ENCODE results near the gene LRMDA. TPM values are rescaled to one million over a fixed set of nuclear protein-coding genes. Genes with fewer than 3 reads are reported as not detected.

The LRMDA gene
- total RNA-seq, 2 experiments from 2014 or later, result not detected

- H3K9me3 ChIP-seq (ENCODE audit: low read length), result no peaks in the 10 kb centered on the region
- no peaks in the 10 kb centered on the region for H3K36me3 ChIP-seq (ENCODE audit: insufficient read depth, low read length)
- H3K79me2 ChIP-seq (ENCODE audit: insufficient read depth, low read depth, low read length), result no peaks in the 10 kb centered on the region
- no peak overlapping the region for H3K4me3 ChIP-seq (ENCODE audit: low read depth, low read length, poor library complexity, severe bottlenecking)
- no TSS peak for BruUV-seq (replicated peaks)
- H4K20me1 ChIP-seq (ENCODE audit: insufficient read depth, low read length), result no peaks in the 10 kb centered on the region
- H2AFZ ChIP-seq (ENCODE audit: low read length), result no peak overlapping the region
- intact Hi-C loops (cut with micrococcal nuclease; ENCODE audit: unreplicated experiment), result no loop called here
- no peaks in the 10 kb centered on the region for H3K4me1 ChIP-seq (ENCODE audit: insufficient read depth, low read length, poor library complexity, severe bottlenecking)
- H3K9me2 ChIP-seq (ENCODE audit: insufficient read depth, low read length), result no peaks in the 10 kb centered on the region
- no peak overlapping the region for H3K27ac ChIP-seq (ENCODE audit: low read depth, low read length, poor library complexity, severe bottlenecking)
- CTCF ChIA-PET (ENCODE audit: unreplicated experiment), result no interaction called here
- DNase-seq (ENCODE audit: low spot score), result no peak
- POLR2A ChIA-PET, result no interaction called here
- H3K4me2 ChIP-seq (ENCODE audit: low read length), result no peak overlapping the region
- no peak for TF ChIP-seq CTCF (conservative IDR thresholded peaks at IDR 0.05; ENCODE audit: low read length)
- no peak for TF ChIP-seq EZH2phosphoT487 (IDR thresholded peaks at IDR 0.05; ENCODE audit: borderline replicate concordance, low read depth, low read length)
These were observed 339.2 kb downstream of the LRMDA start for GRCh38 chr10:75770626-75771081.

- Histone ChIP-seq H2AFZ (ENCODE audit: low read length) (0 out of 2 replicates have a peak overlapping the region, but pooled peaks have one; percentile 34), H3K27ac (ENCODE audit: low read depth, low read length, poor library complexity, severe bottlenecking) (no peak overlapping the region), H3K79me2 (ENCODE audit: insufficient read depth, low read depth, low read length) (no peaks in the 10 kb centered on the region), H3K4me3 (ENCODE audit: low read depth, low read length, poor library complexity, severe bottlenecking) (no peak overlapping the region), H3K36me3 (ENCODE audit: insufficient read depth, low read length) (no peaks in the 10 kb centered on the region), H3K4me1 (ENCODE audit: insufficient read depth, low read length, poor library complexity, severe bottlenecking) (no peaks in the 10 kb centered on the region), H3K9me3 (ENCODE audit: low read length) (no peaks in the 10 kb centered on the region), H3K9me2 (ENCODE audit: insufficient read depth, low read length) (no peaks in the 10 kb centered on the region), H3K4me2 (ENCODE audit: low read length) (no peak overlapping the region), H4K20me1 (ENCODE audit: insufficient read depth, low read length) (no peaks in the 10 kb centered on the region)
- BruUV-seq (replicated peaks), result no TSS peak
- CTCF ChIA-PET (ENCODE audit: unreplicated experiment), result no interaction called here
- DNase-seq (ENCODE audit: low spot score), result no peak
- TF ChIP-seq CTCF (conservative IDR thresholded peaks at IDR 0.05; ENCODE audit: low read length), result no peak
- no peak for TF ChIP-seq EZH2phosphoT487 (IDR thresholded peaks at IDR 0.05; ENCODE audit: borderline replicate concordance, low read depth, low read length)
- POLR2A ChIA-PET, result interaction anchor here (0.6 kb wide), 2 partner anchors 72 to 1086 kb away, joined by 3 to 4 read pairs; no protein-coding TSS in a partner anchor
- intact Hi-C loops (cut with micrococcal nuclease; ENCODE audit: unreplicated experiment), result no loop called here
These were observed 340.2 kb downstream of the LRMDA start for GRCh38 chr10:75771606-75772005.

GRCh38 chr10:75772153-75772887 is 340.9 kb downstream of the LRMDA start:
- Histone ChIP-seq H3K27ac (ENCODE audit: low read depth, low read length, poor library complexity, severe bottlenecking) (no peak overlapping the region), H3K36me3 (ENCODE audit: insufficient read depth, low read length) (no peaks in the 10 kb centered on the region), H3K4me1 (ENCODE audit: insufficient read depth, low read length, poor library complexity, severe bottlenecking) (no peaks in the 10 kb centered on the region), H3K4me2 (ENCODE audit: low read length) (peak overlapping the region; percentile 21), H3K9me3 (ENCODE audit: low read length) (no peaks in the 10 kb centered on the region), H2AFZ (ENCODE audit: low read length) (peak overlapping the region; percentile 34; the same call in 1 of the 2 replicates), H4K20me1 (ENCODE audit: insufficient read depth, low read length) (no peaks in the 10 kb centered on the region), H3K79me2 (ENCODE audit: insufficient read depth, low read depth, low read length) (no peaks in the 10 kb centered on the region), H3K9me2 (ENCODE audit: insufficient read depth, low read length) (no peaks in the 10 kb centered on the region), H3K4me3 (ENCODE audit: low read depth, low read length, poor library complexity, severe bottlenecking) (no peak overlapping the region)
- BruUV-seq (replicated peaks), result no TSS peak
- POLR2A ChIA-PET, result interaction anchor here (0.6 kb wide), 1 partner anchor 73 kb away, joined by 4 read pairs; no protein-coding TSS in a partner anchor
- CTCF ChIA-PET (ENCODE audit: unreplicated experiment), result no interaction called here
- peak; percentile 11 for DNase-seq (ENCODE audit: low spot score)
- TF ChIP-seq CTCF (conservative IDR thresholded peaks at IDR 0.05; ENCODE audit: low read length) (no peak), EZH2phosphoT487 (IDR thresholded peaks at IDR 0.05; ENCODE audit: borderline replicate concordance, low read depth, low read length) (no peak)
- intact Hi-C loops (cut with micrococcal nuclease; ENCODE audit: unreplicated experiment), result no loop called here

Measured in OCI-LY7 (cell line).